ENCODE measurements around the gene KRT222.

The KRT222 gene

GRCh38 chr17:40658396-40658795 is 6.6 kb downstream of the KRT222 start:
- peaks cover 13% of the 10 kb centered on the region for H3K27me3 ChIP-seq (ENCODE audit: insufficient read depth, low read length, poor library complexity)
- no peaks in the 10 kb centered on the region for H3K36me3 ChIP-seq (ENCODE audit: insufficient read depth, low read length)
- DNase-seq (no peak), ATAC-seq (ENCODE audit: insufficient read depth, low read depth) (no peak)
- no peak overlapping the region for H3K4me2 ChIP-seq (ENCODE audit: insufficient read depth, low read length)
- H3K9me3 ChIP-seq (ENCODE audit: insufficient read depth, low read length, severe bottlenecking), result no peaks in the 10 kb centered on the region
- H3K4me3 ChIP-seq (ENCODE audit: low read depth in 1 of 2, low read length in 2 of 2), result no peak overlapping the region
- H3K79me2 ChIP-seq (ENCODE audit: insufficient read depth, low read length), result no peaks in the 10 kb centered on the region
- TF ChIP-seq CTCF (IDR thresholded peaks at IDR 0.05; ENCODE audit: borderline replicate concordance, extremely low read depth, low read length, poor library complexity, severe bottlenecking), result no peak
- TF ChIP-seq EZH2 (IDR thresholded peaks at IDR 0.05; ENCODE audit: borderline replicate concordance, low read depth, low read length, severe bottlenecking), result no peak
- H2AFZ ChIP-seq (ENCODE audit: low read depth, low read length), result no peak overlapping the region
- H3K9ac ChIP-seq (ENCODE audit: low read depth, low read length), result no peak overlapping the region
- no peaks in the 10 kb centered on the region for H4K20me1 ChIP-seq (ENCODE audit: insufficient read depth, low read length)
- H3K27ac ChIP-seq (ENCODE audit: low read length), result no peak overlapping the region
- H3K4me1 ChIP-seq (ENCODE audit: insufficient read depth, low read length), result no peaks in the 10 kb centered on the region

GRCh38 chr17:40651939-40652338 is 13.0 kb downstream of the KRT222 start:
- Histone ChIP-seq H4K20me1 (ENCODE audit: insufficient read depth, low read length) (no peaks in the 10 kb centered on the region), H3K4me1 (ENCODE audit: insufficient read depth, low read length) (peaks cover 10% of the 10 kb centered on the region), H2AFZ (ENCODE audit: low read depth, low read length) (no peak overlapping the region), H3K9ac (ENCODE audit: low read depth, low read length) (no peak overlapping the region), H3K9me3 (ENCODE audit: insufficient read depth, low read length, severe bottlenecking) (no peaks in the 10 kb centered on the region), H3K4me2 (ENCODE audit: insufficient read depth, low read length) (no peak overlapping the region), H3K79me2 (ENCODE audit: insufficient read depth, low read length) (peaks cover 21% of the 10 kb centered on the region), H3K27me3 (ENCODE audit: insufficient read depth, low read length, poor library complexity) (peaks cover 3% of the 10 kb centered on the region), H3K4me3 (ENCODE audit: low read depth in 1 of 2, low read length in 2 of 2) (no peak overlapping the region), H3K27ac (ENCODE audit: low read length) (no peak overlapping the region), H3K36me3 (ENCODE audit: insufficient read depth, low read length) (peaks cover 5% of the 10 kb centered on the region; the same call in 1 of the 2 replicates)
- ATAC-seq (ENCODE audit: insufficient read depth, low read depth) (no peak), DNase-seq (no peak)
- no peak for TF ChIP-seq CTCF (IDR thresholded peaks at IDR 0.05; ENCODE audit: borderline replicate concordance, extremely low read depth, low read length, poor library complexity, severe bottlenecking)
- no peak for TF ChIP-seq EZH2 (IDR thresholded peaks at IDR 0.05; ENCODE audit: borderline replicate concordance, low read depth, low read length, severe bottlenecking)

GRCh38 chr17:40648384-40648968 is 16.5 kb downstream of the KRT222 start:
- peaks cover 12% of the 10 kb centered on the region; the same call in 1 of the 2 replicates for H4K20me1 ChIP-seq (ENCODE audit: insufficient read depth, low read length)
- no peaks in the 10 kb centered on the region for H3K27me3 ChIP-seq (ENCODE audit: insufficient read depth, low read length, poor library complexity)
- H3K4me1 ChIP-seq (ENCODE audit: insufficient read depth, low read length), result peaks cover 42% of the 10 kb centered on the region
- H3K9ac ChIP-seq (ENCODE audit: low read depth, low read length), result peak overlapping the region; percentile 96
- H3K4me2 ChIP-seq (ENCODE audit: insufficient read depth, low read length), result peak overlapping the region; percentile 83
- H3K9me3 ChIP-seq (ENCODE audit: insufficient read depth, low read length, severe bottlenecking), result no peaks in the 10 kb centered on the region
- TF ChIP-seq CTCF (IDR thresholded peaks at IDR 0.05; ENCODE audit: borderline replicate concordance, extremely low read depth, low read length, poor library complexity, severe bottlenecking), result no peak
- TF ChIP-seq EZH2 (IDR thresholded peaks at IDR 0.05; ENCODE audit: borderline replicate concordance, low read depth, low read length, severe bottlenecking), result no peak
- no peak for DNase-seq
- H3K79me2 ChIP-seq (ENCODE audit: insufficient read depth, low read length), result peaks cover 55% of the 10 kb centered on the region
- peak overlapping the region; percentile 98 for H3K27ac ChIP-seq (ENCODE audit: low read length)
- H3K4me3 ChIP-seq (ENCODE audit: low read depth in 1 of 2, low read length in 2 of 2), result peak overlapping the region; percentile 77 to 81
- peak overlapping the region; percentile 96 for H2AFZ ChIP-seq (ENCODE audit: low read depth, low read length)
- ATAC-seq (ENCODE audit: insufficient read depth, low read depth), result peak; percentile 39
- peaks cover 32% of the 10 kb centered on the region for H3K36me3 ChIP-seq (ENCODE audit: insufficient read depth, low read length)

Data from DND-41 (cell line).